SJSA1 (cell line): ENCODE measurements around the gene ATP2C2. TPM values are rescaled to one million over a fixed set of nuclear protein-coding genes. Genes with fewer than 3 reads are reported as not detected.
"Not testable (repeated sequence)": the region's sequence is repeated elsewhere in the genome, so short reads cannot be mapped to it uniquely, and the experiment has no call there.

Source experiments
- DNase-seq, 2 experiments: peaks; one replicate each; pipeline ENCODE4 v3.0.0-alpha.2; 2015 to 2020; ENCODE audit warnings: low spot score in 2 of 2, low read depth in 1 of 2
- H3K27ac ChIP-seq: fragments of 250-450 bp; sonication (Bioruptor Pico); 2 replicates; pipeline ENCODE4 v1.5.1; 2020; ENCODE audit warnings: mild to moderate bottlenecking, moderate library complexity
- H3K27me3 ChIP-seq: fragments of 250-450 bp; sonication (Bioruptor Pico); replicated peaks from 2 replicates; pipeline ENCODE4 v1.5.1; 2020; ENCODE audit warnings: mild to moderate bottlenecking, moderate library complexity
- H3K36me3 ChIP-seq: fragments of 250-450 bp; sonication (Bioruptor Pico); 2 replicates; pipeline ENCODE4 v1.5.1; 2020; ENCODE audit warnings: mild to moderate bottlenecking
- H3K4me1 ChIP-seq: fragments of 250-450 bp; sonication (Bioruptor Pico); replicated peaks from 2 replicates; pipeline ENCODE4 v1.6.1; 2021; ENCODE audit warnings: mild to moderate bottlenecking
- H3K4me3 ChIP-seq: fragments of 250-450 bp; sonication (Bioruptor Pico); 2 replicates; pipeline ENCODE4 v1.5.1; 2020; ENCODE audit warnings: mild to moderate bottlenecking
- H3K9me3 ChIP-seq: fragments of 250-450 bp; sonication (Bioruptor Pico); replicated peaks from 2 replicates; pipeline ENCODE4 v1.5.1; 2020; ENCODE audit warnings: mild to moderate bottlenecking
- total RNA-seq: library from RNA; depleted of rRNA; stranded (reverse); fragments of >200 nt; shearing (Covaris generic); gene quantifications from 2 replicates; pipeline ENCODE4 v1.2.3, GENCODE V29; 2014

The ATP2C2 gene
- total RNA-seq, 1 experiment from 2014 or later, result not detected

DNA sequence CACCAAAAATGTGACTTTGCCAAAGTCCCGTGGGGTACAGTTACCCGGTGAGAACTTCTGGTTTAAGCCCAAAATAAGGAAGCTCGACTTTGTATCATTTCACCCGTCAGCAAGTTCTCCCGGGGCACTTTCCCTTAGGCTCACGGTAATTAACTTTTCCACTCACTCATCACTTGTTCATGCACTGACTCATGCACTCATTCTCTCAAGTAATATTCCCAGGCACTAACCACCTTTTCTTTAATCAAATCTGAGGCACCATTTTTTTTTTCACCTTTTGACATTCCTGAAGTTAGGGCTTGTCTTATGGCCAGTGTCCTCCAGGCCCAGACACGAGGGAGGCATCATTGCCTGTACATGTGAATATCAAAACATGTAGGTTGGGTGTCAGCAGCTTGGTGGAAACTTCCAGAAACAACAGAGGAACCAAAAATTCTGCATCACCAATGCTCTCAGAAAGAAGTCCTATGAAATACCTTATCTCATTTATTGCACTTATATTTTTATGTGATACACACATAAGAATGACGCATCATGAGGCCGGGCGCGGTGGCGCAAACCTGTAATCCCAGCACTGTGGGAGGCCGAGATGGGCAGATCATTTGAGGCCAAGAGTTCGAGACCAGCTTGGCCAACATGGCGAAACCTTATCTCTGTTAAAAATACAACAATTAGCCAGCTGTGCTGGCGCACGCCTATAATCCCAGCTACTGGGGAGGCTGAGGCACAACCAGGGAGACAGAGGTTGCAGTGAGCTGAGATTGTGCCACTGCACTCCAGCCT is 36.1 kb upstream of the ATP2C2 start:
- no peaks in the 10 kb centered on the region for H3K27me3 ChIP-seq
- DNase-seq, result no peak
- H3K4me1 ChIP-seq, result no peaks in the 10 kb centered on the region
- no peak overlapping the region for H3K4me3 ChIP-seq
- H3K36me3 ChIP-seq, result 0 out of 2 replicates have a peak, but pooled peaks cover 3% of the 10 kb centered on the region
- H3K27ac ChIP-seq, result no peak overlapping the region
- H3K9me3 ChIP-seq, result peaks cover 2% of the 10 kb centered on the region; the same call in 1 of the 2 replicates

DNA sequence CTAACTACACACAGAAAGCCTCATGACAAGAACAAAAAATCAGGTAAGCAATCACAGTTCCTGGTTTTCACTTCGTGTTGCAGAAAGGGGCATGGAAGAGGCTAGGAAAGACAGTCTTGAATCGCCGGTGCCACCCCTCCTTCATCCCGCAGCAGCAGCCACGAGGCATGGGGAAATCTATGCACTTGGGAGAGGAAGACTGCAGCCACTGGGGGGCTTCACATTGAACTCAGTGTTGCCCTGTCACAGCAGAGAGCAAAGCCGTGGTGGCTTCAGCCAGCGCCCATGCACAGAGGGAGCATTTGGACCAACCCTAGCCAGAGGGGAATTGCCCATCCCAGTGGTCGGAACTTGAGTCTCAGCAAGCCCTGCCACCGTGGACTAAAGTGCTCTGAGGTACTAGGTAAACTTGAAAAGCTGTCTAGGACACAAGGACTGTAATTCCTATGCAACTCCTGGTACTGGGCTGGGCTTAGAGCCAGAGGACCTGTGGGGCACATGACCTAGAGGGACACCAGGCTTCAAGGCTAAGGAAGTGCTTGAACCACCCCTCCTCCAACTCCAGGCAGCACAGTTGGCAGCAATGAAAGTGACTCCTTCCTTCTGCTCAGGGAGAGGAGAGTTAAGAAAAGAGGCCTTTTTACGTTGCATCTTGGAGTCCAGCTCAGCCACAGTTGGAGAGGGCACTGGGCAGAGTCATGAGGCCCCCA is 35.2 kb upstream of the ATP2C2 start:
- no peak overlapping the region for H3K4me3 ChIP-seq
- H3K4me1 ChIP-seq, result no peaks in the 10 kb centered on the region
- DNase-seq, result no peak
- H3K9me3 ChIP-seq, result peaks cover 6% of the 10 kb centered on the region; the same call in 1 of the 2 replicates
- H3K36me3 ChIP-seq, result 0 out of 2 replicates have a peak, but pooled peaks cover 3% of the 10 kb centered on the region
- no peaks in the 10 kb centered on the region for H3K27me3 ChIP-seq
- H3K27ac ChIP-seq, result no peak overlapping the region

DNA sequence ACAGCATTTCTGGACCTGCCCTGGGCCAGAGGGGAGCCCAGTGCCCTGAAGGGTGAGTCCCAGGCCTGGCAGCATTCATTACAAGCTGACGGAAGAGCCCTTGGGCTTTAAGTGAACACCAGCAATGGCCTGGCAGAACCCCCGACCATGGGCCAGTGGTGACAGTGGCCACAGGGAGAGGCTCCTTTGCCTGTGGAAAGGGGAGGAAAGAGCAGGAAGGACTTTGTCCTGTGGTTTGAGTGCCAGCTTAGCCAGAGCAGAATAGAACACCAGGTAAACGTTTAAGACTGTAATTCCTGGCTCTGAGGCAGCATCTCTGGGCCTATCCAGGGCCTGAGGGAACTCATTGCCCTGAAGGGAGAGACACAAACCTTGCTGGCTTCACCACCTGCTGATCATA is 34.3 kb upstream of the ATP2C2 start:
- DNase-seq, result no peak
- no peak overlapping the region for H3K4me3 ChIP-seq
- H3K4me1 ChIP-seq, result no peaks in the 10 kb centered on the region
- 0 out of 2 replicates have a peak, but pooled peaks cover 3% of the 10 kb centered on the region for H3K36me3 ChIP-seq
- peaks cover 6% of the 10 kb centered on the region; the same call in 1 of the 2 replicates for H3K9me3 ChIP-seq
- H3K27me3 ChIP-seq, result no peaks in the 10 kb centered on the region
- H3K27ac ChIP-seq, result no peak overlapping the region

DNA sequence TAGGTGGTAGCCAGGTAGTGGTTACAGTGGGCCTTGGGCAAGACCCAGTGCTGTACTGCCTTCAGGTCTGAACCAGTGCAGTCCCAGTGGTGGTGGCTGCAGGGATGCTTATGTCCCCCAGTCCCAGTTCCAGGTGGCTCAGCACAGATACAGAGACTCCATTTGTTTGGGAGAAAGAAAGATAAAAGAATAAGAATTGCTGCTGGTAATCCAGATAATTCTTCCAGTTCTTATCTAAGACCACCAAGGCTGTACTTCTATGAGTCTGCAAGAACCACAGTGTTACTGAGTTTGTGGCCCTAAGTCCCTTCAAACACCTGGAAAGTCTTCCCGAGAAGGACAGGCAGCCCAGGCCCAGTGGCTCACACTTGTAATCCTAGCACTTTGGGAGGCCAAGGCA is 33.9 kb upstream of the ATP2C2 start:
- Histone ChIP-seq H3K4me3 (no peak overlapping the region), H3K27me3 (no peaks in the 10 kb centered on the region), H3K9me3 (peaks cover 6% of the 10 kb centered on the region; the same call in 1 of the 2 replicates), H3K36me3 (0 out of 2 replicates have a peak, but pooled peaks cover 3% of the 10 kb centered on the region), H3K4me1 (no peaks in the 10 kb centered on the region), H3K27ac (no peak overlapping the region)
- DNase-seq, result no peak

DNA sequence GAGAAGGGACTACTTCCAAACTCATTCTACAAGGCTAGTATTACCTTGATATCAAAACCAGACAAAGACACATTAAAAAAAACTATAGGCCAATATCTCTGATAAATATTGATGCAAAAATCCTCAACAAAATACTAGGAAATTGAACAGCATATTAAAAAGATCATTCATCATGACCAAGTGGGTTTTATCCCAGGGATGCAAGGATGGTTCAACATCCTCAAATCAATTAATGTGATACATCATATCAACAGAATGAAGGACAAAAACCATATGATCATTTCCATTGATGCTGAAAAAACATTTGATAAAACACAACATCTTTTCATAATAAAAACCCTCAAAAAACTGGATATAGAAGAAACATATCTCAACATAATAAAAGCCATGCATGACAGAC is 31.1 kb upstream of the ATP2C2 start:
- not testable (repeated sequence) for DNase-seq, H3K4me1 ChIP-seq, H3K27me3 ChIP-seq, H3K27ac ChIP-seq, H3K4me3 ChIP-seq, H3K36me3 ChIP-seq, H3K9me3 ChIP-seq

DNA sequence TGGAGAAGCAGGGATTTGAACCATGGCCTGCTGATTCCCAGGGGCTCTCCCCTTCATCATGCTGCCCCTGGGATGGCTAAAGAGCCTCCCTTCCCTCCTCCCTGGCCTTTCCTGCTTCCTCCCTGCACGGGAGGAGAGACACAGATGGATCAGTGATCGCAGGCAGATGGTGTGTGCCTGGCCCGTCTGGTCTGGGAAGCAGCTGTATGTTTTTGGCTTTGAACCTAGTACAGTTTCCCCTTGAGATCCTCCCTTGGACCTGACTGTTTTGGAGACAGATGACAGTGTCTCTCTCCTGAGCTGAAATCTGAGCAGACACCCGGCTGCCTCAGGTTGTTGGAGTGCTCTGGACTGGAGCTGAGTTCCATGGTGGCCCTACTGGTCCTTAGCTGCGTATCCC is 29.0 kb upstream of the ATP2C2 start:
- no peak for DNase-seq
- Histone ChIP-seq H3K36me3 (no peaks in the 10 kb centered on the region), H3K9me3 (peaks cover 6% of the 10 kb centered on the region; the same call in 1 of the 2 replicates), H3K4me3 (no peak overlapping the region), H3K27me3 (no peaks in the 10 kb centered on the region), H3K4me1 (no peaks in the 10 kb centered on the region), H3K27ac (no peak overlapping the region)

DNA sequence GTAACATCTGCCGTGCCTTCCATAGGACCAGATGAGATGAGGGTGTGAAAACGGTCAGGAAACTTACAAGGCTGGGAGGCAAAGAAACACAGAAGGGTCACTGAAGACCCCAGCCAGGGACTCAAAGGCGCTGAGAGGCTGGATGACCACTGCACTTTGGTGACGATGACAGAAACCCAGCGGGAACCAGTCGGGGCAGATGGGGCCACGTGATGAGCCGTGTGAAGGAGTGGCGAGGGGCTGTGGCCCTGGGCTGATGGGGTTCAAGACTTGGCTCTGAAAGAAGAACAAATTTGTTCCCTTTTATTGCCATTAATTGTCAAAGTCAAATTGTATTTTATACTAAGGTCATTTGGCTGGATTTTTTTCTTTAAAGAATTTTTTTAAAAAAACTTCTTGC is 28.6 kb upstream of the ATP2C2 start:
- peaks cover 6% of the 10 kb centered on the region; the same call in 1 of the 2 replicates for H3K9me3 ChIP-seq
- no peaks in the 10 kb centered on the region for H3K4me1 ChIP-seq
- DNase-seq, result no peak
- no peaks in the 10 kb centered on the region for H3K27me3 ChIP-seq
- H3K36me3 ChIP-seq, result no peaks in the 10 kb centered on the region
- no peak overlapping the region for H3K4me3 ChIP-seq
- no peak overlapping the region for H3K27ac ChIP-seq

DNA sequence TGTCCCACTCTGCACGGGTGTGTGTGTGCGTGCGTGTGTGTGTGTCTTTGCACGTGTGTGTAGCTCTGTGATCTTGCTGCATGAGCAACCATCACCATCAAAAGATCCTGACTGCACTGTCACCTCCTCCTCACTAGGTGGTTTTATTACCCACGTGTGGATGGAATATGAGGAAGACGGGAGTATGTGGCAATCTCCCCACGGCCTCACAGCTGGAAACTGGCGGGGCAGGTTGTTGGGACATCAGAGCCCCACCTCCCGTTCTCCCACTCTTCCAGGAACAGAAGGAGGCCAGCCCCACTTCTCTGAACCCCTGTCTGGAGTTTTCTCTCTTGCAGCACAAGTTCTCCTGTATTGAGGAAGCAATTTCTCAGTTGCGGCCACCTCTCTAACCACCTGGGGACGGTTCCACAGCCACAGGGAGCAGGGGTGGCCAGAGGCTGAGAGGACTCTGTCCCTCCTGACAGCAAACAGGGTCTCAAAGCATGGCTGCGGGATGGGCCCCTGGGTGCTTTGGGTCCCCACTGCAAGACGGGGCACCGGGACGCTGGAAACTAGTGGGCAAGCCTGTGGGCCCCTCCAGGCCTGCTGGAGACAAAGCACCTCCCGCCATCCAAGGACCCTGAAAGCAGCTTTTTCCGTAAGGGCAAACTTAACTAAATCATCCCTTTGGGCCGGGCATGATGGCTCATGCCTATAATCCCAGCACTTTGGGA is 27.9 kb upstream of the ATP2C2 start:
- Histone ChIP-seq H3K36me3 (no peaks in the 10 kb centered on the region), H3K9me3 (peaks cover 6% of the 10 kb centered on the region; the same call in 1 of the 2 replicates), H3K27me3 (no peaks in the 10 kb centered on the region), H3K4me1 (no peaks in the 10 kb centered on the region), H3K27ac (no peak overlapping the region), H3K4me3 (no peak overlapping the region)
- no peak for DNase-seq

DNA sequence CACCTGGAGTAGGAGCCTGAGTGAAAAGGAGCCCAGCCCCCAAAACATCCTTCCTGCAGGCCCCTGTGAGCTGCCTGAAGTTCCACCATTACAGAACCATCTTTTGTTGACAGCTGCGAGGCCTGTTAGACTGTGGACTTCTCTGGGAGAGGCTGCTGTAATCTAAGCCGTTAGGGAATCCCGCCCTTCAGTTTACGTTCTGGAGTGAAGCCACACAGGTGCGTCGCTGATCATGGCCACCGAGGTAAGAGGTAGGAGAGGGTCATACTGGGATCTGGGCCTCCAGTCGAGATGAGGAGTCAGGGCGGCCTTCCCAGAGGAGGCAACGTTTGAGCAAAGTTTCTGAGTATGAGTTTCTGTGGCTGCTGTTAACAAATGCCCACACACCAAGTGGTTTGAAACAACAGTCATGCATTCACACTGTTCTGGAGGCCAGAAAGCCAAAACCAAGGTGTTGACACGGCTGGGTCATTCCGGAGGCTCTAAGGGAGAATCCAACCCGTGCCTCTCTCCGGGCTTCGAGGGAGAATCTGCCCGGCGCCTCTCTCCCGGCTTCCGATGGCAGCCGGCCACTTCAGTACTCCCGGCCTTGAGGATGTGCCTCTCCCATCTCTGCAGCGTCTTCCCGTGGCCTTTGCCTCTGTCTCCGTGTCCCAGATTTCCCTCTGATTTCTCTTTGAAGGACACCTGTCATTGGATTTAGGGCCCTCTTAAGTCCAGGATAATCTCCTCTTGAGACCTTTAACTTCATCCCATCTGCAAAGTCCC is 26.6 kb upstream of the ATP2C2 start:
- Histone ChIP-seq H3K4me1 (no peaks in the 10 kb centered on the region), H3K27me3 (no peaks in the 10 kb centered on the region)

DNA sequence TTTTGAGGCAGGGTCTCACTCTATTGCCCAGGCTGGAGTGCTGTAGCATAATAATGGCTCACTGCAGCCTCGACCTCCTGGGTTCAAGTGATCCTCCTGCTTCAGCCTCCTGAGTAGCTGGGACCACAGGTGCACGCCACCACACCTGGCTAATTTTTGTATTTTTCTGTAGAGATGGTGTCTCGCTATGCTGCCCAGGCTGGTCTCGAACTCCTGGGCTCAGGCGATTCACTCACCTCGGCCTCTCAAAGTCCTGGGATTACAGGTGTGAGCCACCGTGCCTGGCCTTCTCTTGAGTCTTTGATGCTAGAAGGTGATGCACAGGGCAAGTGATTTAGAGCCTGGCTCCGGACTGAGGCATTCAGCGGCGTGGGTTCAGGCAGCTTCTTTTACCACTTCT is 24.5 kb upstream of the ATP2C2 start:
- H3K27ac ChIP-seq, H3K9me3 ChIP-seq, H3K4me1 ChIP-seq, DNase-seq, H3K36me3 ChIP-seq, H3K27me3 ChIP-seq, H3K4me3 ChIP-seq: not testable (repeated sequence)

More for the DNA sequence above, 26.6 kb upstream of the ATP2C2 start:
- Histone ChIP-seq H3K9me3 (peaks cover 6% of the 10 kb centered on the region; the same call in 1 of the 2 replicates), H3K36me3 (no peaks in the 10 kb centered on the region), H3K27ac (no peak overlapping the region), H3K4me3 (no peak overlapping the region)
- no peak for DNase-seq

DNA sequence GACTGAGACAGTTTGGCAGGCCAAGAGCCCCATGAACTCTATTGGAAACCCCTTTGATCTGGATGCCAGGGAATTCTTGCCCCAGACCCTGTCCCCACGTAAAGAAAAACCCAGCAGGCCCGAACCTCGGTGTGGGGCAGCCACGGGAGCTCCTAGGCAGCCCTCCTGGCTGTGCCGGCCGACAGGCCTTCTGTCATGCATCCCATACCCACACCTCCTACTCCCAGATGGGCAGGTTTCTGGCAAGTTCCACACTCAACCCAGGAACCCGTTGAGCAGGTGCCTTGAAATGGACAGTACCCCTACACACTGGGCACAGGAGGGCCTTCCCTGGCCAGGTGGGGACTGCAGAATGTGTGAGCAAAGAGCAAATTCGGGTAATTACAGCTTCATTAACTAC is 23.6 kb upstream of the ATP2C2 start:
- no peak overlapping the region for H3K4me3 ChIP-seq
- no peaks in the 10 kb centered on the region for H3K36me3 ChIP-seq
- H3K4me1 ChIP-seq, result no peaks in the 10 kb centered on the region
- no peak for DNase-seq
- H3K27me3 ChIP-seq, result 0 out of 2 replicates have a peak, but pooled peaks cover 3% of the 10 kb centered on the region
- H3K27ac ChIP-seq, result no peak overlapping the region
- no peaks in the 10 kb centered on the region for H3K9me3 ChIP-seq

DNA sequence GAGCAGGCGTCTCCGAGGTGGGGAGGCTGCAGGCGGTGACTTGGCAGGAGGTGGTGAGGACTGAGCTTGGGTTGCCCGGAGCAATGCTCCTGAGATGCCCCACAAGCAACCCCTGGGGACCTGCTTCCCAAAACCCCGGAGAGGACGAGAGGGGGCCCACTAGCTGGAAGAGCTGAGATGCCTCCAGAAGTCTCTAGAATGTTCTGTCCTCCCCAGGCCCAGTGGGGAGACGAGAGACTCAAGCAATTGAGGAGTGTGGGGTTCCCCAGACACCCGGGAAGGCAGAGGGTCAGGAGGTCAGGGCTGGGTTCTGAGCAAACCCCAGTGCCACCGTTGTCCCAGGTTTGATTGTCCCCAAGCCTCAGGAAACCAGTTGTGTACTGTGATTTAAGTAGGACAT is 21.2 kb upstream of the ATP2C2 start:
- H3K27ac ChIP-seq, result no peak overlapping the region
- no peak for DNase-seq
- H3K27me3 ChIP-seq, result 0 out of 2 replicates have a peak, but pooled peaks cover 3% of the 10 kb centered on the region
- no peaks in the 10 kb centered on the region for H3K36me3 ChIP-seq
- H3K4me1 ChIP-seq, result no peaks in the 10 kb centered on the region
- H3K4me3 ChIP-seq, result no peak overlapping the region
- H3K9me3 ChIP-seq, result no peaks in the 10 kb centered on the region

DNA sequence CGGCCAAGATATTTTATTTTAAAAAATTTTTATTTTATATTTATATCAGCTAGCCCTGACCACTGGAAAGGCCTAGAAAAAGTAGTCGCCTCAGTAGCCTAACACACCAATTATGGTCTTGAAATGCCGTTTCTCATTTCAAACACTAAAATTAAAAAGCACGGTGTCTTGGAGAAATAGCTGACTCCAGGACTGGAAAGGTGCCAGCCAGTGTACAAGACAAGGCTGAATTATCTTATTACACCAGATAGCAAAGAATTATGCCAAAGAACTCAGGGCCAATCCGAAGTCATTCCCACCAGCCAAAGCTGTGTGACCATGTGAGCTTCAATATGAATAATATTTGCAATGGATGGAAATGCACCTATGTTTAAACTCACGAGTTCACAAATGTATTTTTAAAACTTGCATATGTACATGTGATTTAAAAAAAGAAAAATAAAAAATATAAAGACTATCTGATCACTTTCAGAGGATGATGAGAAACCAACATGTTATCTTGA is 19.9 kb upstream of the ATP2C2 start:
- Histone ChIP-seq H3K36me3 (no peaks in the 10 kb centered on the region), H3K4me3 (no peak overlapping the region), H3K27ac (no peak overlapping the region), H3K9me3 (no peaks in the 10 kb centered on the region), H3K27me3 (0 out of 2 replicates have a peak, but pooled peaks cover 3% of the 10 kb centered on the region), H3K4me1 (no peaks in the 10 kb centered on the region)
- no peak for DNase-seq
